ENCODE data around the gene PRPH. TPM values are rescaled to one million over a fixed set of nuclear protein-coding genes. Genes with fewer than 3 reads are reported as not detected.

Gene PRPH
- total and polyA plus RNA-seq, 9 of the 15 experiments (the other 6 are each of a cell fraction or from before 2014, with no cell fraction given) = 0.27 to 1.9 (median 1.3) TPM; not detected in 1

GRCh38 chr12:49346659-49347310, 51.8 kb downstream of the PRPH start, which contains the start of gene DNAJC22 (continued):
- no peak for TF ChIP-seq PCBP1 (IDR thresholded peaks at IDR 0.05; ENCODE audit: low read depth, low read length, poor library complexity, severe bottlenecking)
- TF ChIP-seq OTX1 (CRISPR knock-in tag; IDR thresholded peaks at IDR 0.05) = no peak
- peak; percentile 89 for TF ChIP-seq EGR1 (conservative IDR thresholded peaks at IDR 0.05)
- TF ChIP-seq RBFOX2 (IDR thresholded peaks at IDR 0.05; ENCODE audit: low read depth, low read length) = 0 out of 2 replicates have a peak, but pooled peaks have one; percentile 17
- TF ChIP-seq ZNF3 (CRISPR knock-in tag; IDR thresholded peaks at IDR 0.05) = no peak
- TF ChIP-seq NCOA1 (IDR thresholded peaks at IDR 0.05; ENCODE audit: low read depth) = no peak
- no peak for TF ChIP-seq ZBTB43 (CRISPR knock-in tag; IDR thresholded peaks at IDR 0.05)

All from K562 (cell line).